Kidney (tissue), 14 donors: Measurements from ENCODE around the gene PEX14. TPM values are rescaled to one million over a fixed set of nuclear protein-coding genes. Genes with fewer than 3 reads are reported as not detected.

Source experiments
- DNase-seq, 5 donors: peaks; one replicate each; pipeline ENCODE4 v3.0.0-alpha.2; 2013 to 2020
- FAIRE-seq: peaks from 2 replicates; lab custom pipeline; 2012; peaks lifted over from hg19 to GRCh38; lab: Jason Lieb, UNC
- H3K27ac ChIP-seq, 2 donors: one replicate each; pipeline ENCODE4 v1.7.0; 2013; ENCODE audit warnings: low read depth in 2 of 2, low read length in 2 of 2, inconsistent platforms in 1 of 2
- H3K27me3 ChIP-seq: one replicate; pipeline ENCODE4 v1.7.1; 2013; ENCODE audit warnings: low read length, inconsistent platforms; ENCODE audit not compliant: control insufficient read depth, insufficient read depth
- H3K36me3 ChIP-seq, 3 donors: one replicate each; pipeline versions ENCODE4 v1.7.0 to v1.7.1; 2013; ENCODE audit warnings: low read length in 3 of 3, control low read depth in 1 of 3, inconsistent platforms in 1 of 3; ENCODE audit not compliant: insufficient read depth in 3 of 3, control insufficient read depth in 2 of 3
- H3K4me1 ChIP-seq, 3 donors: one replicate each; pipeline versions ENCODE4 v1.7.0 to v1.7.1; 2013; ENCODE audit warnings: low read length in 3 of 3, inconsistent platforms in 1 of 3, low read depth in 1 of 3; ENCODE audit not compliant: control insufficient read depth in 2 of 3, insufficient read depth in 2 of 3
- H3K4me3 ChIP-seq, 3 donors: one replicate each; pipeline versions ENCODE4 v1.7.0 to v1.8.1; 2013; ENCODE audit warnings: low read length in 3 of 3, control low read depth in 1 of 3, inconsistent platforms in 1 of 3
- H3K9ac ChIP-seq, 3 donors: one replicate each; pipeline versions ENCODE4 v1.7.0 to v1.7.1; 2013; ENCODE audit warnings: low read length in 3 of 3, control low read depth in 1 of 3, inconsistent platforms in 1 of 3
- H3K9me3 ChIP-seq, 3 donors: one replicate each; pipeline versions ENCODE4 v1.7.0 to v1.7.1; 2013; ENCODE audit warnings: low read length in 3 of 3, control low read depth in 1 of 3, inconsistent platforms in 1 of 3; ENCODE audit not compliant: control insufficient read depth in 2 of 3, insufficient read depth in 1 of 3
- intact Hi-C: fragments of 100-400 bp; cut with DNase I; formaldehyde crosslinking; loops from one replicate; pipeline ENCODE4 v1.11.1; 2022
- polyA plus RNA-seq: library from polyadenylated mRNA; stranded (reverse); fragments of 350-450 nt; fragmentation: Illumina TruSeq; extraction: RNeasy Lipid Tissue Mini Kit (QIAGEN cat#74804); gene quantifications from one replicate; pipeline ENCODE4 v1.2.3, GENCODE V29; 2014; ENCODE audit warnings: low read depth, low replicate concordance; ENCODE audit not compliant: insufficient read depth
- total RNA-seq: library from RNA; stranded (reverse); fragmentation: NEBNext Ultra II Directional; extraction: Animal tissue kit (Norgen Biotek cat#: 25700); gene quantifications from one replicate; pipeline ENCODE4 v1.2.1, GENCODE V29; 2021
- TF ChIP-seq, protein P1 (sequence below): IDR thresholded peaks from 3 replicates; pipeline ENCODE4 v1.5.1; 2012; ENCODE audit warnings: mild to moderate bottlenecking, moderate library complexity, borderline replicate concordance; ENCODE audit not compliant: insufficient read depth; ENCODE audit errors: extremely low read depth
- donor health status: control.
- donor health status: control.
- donor health status: control.
- donor health status: control.
- donor health status: control.
- donor health status: DM: yes; HTN: yes; CAD: no.
- donor health status: Normal renal cell carcinoma (clear cell type).

The PEX14 gene
- total and polyA plus RNA-seq, 2 donors from 2014 or later: 22.8 to 25.8 TPM

DNA sequence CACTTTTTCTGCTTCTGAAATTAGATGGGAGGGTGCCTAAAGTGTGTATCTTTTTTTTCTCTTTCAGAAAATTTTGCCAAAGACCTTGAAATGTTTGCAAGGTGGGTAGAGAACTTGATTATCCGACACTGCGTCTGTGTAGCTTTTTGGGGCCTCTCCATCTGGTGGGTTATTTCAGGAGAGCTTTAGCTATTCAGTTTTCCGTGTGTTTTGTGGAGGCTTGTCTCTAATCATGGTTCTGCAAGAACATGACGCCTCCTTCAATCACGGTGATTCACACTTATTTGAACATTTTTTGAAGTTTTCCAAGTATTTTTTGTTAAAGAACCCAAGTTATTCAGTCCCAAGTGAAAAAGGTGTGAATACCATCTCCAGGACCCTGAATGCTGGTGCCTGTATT lies 40.2 kb upstream of the PEX14 start:
- no peak for FAIRE-seq
- intact Hi-C loops: no loop called here

DNA sequence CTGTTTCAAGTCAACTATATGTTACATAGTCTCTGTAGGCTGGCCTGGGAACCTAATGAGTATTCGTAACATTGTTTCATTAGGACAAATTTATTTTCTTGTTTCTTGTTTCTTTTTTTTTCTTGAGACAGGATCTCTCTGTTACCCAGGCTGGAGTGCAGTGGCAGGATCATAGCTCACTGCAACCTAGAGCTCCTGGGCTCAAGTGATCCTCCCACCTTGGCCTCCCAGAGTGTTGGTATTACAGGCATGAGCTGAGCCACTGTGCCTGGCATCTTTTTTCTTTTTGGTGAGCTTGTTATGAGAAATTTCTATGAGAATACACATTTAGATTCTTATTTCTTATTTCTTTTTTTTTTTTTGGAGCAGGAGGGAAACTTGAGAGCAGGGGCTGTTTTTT lies 37.7 kb upstream of the PEX14 start:
- H3K27ac ChIP-seq: no peak overlapping the region
- DNase-seq (no peak), FAIRE-seq (no peak)
- no peaks in the 10 kb centered on the region for H3K9me3 ChIP-seq
- H3K4me3 ChIP-seq: no peak overlapping the region
- no peak overlapping the region for H3K9ac ChIP-seq
- no peaks in the 10 kb centered on the region for H3K27me3 ChIP-seq
- H3K36me3 ChIP-seq: peaks cover 0 to 8% (median 0%) of the 10 kb centered on the region in 3 donors
- TF ChIP-seq, protein P1, sequence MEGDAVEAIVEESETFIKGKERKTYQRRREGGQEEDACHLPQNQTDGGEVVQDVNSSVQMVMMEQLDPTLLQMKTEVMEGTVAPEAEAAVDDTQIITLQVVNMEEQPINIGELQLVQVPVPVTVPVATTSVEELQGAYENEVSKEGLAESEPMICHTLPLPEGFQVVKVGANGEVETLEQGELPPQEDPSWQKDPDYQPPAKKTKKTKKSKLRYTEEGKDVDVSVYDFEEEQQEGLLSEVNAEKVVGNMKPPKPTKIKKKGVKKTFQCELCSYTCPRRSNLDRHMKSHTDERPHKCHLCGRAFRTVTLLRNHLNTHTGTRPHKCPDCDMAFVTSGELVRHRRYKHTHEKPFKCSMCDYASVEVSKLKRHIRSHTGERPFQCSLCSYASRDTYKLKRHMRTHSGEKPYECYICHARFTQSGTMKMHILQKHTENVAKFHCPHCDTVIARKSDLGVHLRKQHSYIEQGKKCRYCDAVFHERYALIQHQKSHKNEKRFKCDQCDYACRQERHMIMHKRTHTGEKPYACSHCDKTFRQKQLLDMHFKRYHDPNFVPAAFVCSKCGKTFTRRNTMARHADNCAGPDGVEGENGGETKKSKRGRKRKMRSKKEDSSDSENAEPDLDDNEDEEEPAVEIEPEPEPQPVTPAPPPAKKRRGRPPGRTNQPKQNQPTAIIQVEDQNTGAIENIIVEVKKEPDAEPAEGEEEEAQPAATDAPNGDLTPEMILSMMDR: no peak
- intact Hi-C loops: no loop called here
- H3K4me1 ChIP-seq: peaks cover 0 to 15% (median 3%) of the 10 kb centered on the region in 3 donors

More for the DNA sequence above, 40.2 kb upstream of the PEX14 start:
- no peaks in the 10 kb centered on the region for H3K27me3 ChIP-seq
- no peak for DNase-seq
- no peaks in the 10 kb centered on the region for H3K9me3 ChIP-seq
- no peak overlapping the region for H3K4me3 ChIP-seq
- no peak overlapping the region for H3K9ac ChIP-seq
- TF ChIP-seq, protein P1: no peak
- H3K36me3 ChIP-seq: no peaks in the 10 kb centered on the region
- H3K27ac ChIP-seq: no peak overlapping the region
- peaks cover 3 to 15% (median 9%) of the 10 kb centered on the region in 3 donors for H3K4me1 ChIP-seq

DNA sequence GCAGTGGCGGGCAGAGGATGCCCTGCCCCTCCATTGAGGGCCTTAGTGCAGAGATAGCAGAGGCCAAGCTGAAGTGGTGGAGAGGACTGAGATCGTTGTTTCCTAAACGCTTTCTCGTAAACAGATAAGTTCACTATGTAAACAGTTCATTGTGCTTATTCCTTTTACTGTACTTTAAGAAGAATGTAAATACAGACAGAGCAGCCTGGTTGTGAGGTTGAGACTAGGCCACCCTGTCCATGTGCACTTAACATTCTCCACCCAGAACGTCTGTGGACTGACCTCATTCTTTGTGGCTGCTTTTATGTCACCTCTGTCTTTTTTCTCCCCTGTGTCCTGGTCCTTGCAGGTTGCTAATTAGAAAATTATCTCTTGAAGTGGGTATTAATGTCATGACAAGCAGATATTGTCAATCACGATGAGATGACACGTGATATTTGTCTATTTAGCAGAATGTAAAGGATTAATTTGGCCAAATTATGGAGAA lies 36.0 kb upstream of the PEX14 start:
- no peak for FAIRE-seq
- TF ChIP-seq, protein P1: no peak
- no peak overlapping the region for H3K9ac ChIP-seq
- H3K36me3 ChIP-seq: peaks cover 0 to 8% (median 0%) of the 10 kb centered on the region in 3 donors
- intact Hi-C loops: no loop called here
- H3K4me3 ChIP-seq: no peak overlapping the region
- peaks cover 0 to 5% (median 0%) of the 10 kb centered on the region in 3 donors for H3K4me1 ChIP-seq
- H3K9me3 ChIP-seq: no peaks in the 10 kb centered on the region
- no peaks in the 10 kb centered on the region for H3K27me3 ChIP-seq
- no peak for DNase-seq
- no peak overlapping the region for H3K27ac ChIP-seq

DNA sequence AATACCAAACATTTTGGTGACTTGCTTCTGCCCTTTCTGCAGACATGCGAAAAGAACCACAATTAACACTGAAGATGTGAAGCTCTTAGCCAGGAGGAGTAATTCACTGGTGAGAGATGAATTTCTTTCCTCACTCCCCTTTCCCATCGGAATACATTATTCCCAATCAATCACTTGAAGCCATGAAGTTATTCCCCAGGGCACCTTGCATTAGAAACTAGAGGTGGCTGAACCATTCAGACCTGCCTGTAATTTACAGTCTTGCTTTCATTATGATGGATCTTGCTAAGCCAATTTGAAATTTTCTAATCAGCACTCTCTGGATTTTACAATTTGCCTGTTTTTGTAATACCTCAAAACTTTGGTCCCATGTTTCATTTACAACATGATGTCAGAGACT lies 34.4 kb upstream of the PEX14 start:
- intact Hi-C loops: no loop called here
- Histone ChIP-seq H3K4me3 (no peak overlapping the region), H3K9ac (no peak overlapping the region), H3K4me1 (no peaks in the 10 kb centered on the region), H3K27me3 (no peaks in the 10 kb centered on the region), H3K27ac (no peak overlapping the region), H3K36me3 (peaks cover 0 to 14% (median 0%) of the 10 kb centered on the region in 3 donors), H3K9me3 (no peaks in the 10 kb centered on the region)
- TF ChIP-seq, protein P1: no peak
- FAIRE-seq: no peak
- no peak for DNase-seq
